CD4-positive, alpha-beta T cell treated with Interferon gamma for 1 hour (primary cell): ENCODE data around the gene AP3B1.
"Not testable (repeated sequence)": the region's sequence is repeated elsewhere in the genome, so short reads cannot be mapped to it uniquely, and the experiment has no call there.

Experiments
- DNase-seq: peaks from one replicate; pipeline ENCODE4 v3.0.0-alpha.2; 2020

AP3B1 gene

GRCh38 chr5:78063495-78063894, 231.0 kb downstream of the AP3B1 start:
- DNase-seq, result no peak

- DNase-seq, result no peak
Measured at GRCh38 chr5:78062645-78063044, 231.9 kb downstream of the AP3B1 start.

DNA sequence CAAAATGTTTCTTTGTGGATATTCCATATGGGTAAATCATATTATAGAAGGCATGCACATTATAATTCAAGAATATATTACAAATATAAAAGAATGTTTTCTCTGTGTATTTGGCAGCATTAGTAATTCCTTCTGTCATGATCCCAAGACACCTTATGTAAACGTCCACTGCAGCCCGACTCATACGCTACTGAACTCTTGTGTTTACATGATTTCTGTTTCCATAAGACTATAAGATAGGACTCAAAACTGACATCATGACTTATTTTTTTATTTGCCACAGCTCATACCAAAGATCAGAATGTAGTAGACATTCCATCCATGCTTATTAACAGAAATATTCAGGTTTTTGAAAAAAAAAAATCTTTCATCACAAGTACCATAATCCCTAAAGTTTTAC, 234.1 kb downstream of the AP3B1 start:
- no peak for DNase-seq

- no peak for DNase-seq
Measured at GRCh38 chr5:78058625-78059024, 235.9 kb downstream of the AP3B1 start.

DNA sequence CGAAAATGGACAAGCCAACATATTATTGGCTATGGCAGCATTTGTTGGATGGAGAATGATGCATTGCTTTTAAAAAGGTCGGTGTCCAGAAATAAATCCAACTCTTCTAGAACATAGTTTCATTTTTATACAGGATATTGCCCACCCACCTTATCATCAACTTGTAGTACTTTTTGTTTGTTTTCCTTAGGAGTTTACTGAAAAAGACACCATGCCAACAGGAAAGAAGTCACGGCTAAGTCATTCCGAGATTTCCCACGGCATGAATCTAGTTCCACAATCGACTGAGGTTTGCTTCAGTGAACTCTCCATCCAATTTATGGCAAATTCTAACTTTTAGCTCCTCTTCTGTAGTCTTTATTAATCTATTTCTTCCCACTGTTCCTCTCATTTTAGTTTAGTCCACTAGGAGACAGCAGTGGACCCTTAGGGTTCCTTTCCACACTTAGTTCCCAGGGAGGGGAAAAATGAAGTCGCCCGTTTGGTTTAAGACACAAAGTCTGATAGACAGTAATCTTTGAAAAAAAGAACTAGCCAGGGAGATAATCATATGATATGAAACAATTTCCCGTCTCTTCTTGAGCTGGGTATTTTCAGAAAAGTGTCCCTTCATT, 237.5 kb downstream of the AP3B1 start:
- DNase-seq, result no peak

DNA sequence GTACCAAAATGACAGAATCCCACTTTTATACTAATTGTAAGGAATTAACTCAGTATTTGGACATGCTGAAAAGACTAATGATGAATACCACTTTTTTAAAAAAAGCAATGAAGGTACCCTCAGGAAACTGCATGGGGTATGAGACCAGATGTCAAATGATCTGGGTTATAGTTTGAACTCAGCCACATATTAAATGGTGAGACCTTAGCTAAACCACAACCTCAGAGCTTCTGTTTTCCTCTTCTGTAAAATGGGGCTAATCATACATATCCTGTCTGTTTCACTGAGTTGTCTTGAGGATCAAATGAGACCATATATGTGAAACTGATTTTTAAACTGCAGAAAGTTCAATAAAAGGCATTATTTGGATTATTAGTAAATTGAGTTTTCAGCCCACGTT, 238.4 kb downstream of the AP3B1 start:
- DNase-seq, result no peak

GRCh38 chr5:78050888-78051287, 243.6 kb downstream of the AP3B1 start:
- DNase-seq, result no peak

DNA sequence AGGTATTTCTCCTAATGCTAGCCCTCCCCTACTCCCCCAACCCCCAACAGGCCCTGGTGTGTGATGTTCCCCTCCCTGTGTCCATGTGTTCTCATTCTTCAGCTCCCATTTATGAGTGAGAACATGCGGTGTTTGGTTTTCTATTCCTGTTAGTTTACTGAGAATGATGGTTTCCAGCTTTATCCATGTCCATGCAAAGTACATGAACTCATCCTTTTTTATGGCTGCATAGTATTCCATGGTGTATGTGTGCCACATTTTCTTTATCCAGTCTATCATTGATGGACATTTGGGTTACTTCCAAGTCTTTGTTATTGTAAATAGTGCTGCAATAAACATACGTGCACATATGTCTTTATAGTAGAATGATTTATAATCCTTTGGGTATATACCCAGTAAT, 247.7 kb downstream of the AP3B1 start:
- DNase-seq, result not testable (repeated sequence)

- DNase-seq, result no peak
Measured at GRCh38 chr5:78046006-78046405, 248.5 kb downstream of the AP3B1 start.

DNA sequence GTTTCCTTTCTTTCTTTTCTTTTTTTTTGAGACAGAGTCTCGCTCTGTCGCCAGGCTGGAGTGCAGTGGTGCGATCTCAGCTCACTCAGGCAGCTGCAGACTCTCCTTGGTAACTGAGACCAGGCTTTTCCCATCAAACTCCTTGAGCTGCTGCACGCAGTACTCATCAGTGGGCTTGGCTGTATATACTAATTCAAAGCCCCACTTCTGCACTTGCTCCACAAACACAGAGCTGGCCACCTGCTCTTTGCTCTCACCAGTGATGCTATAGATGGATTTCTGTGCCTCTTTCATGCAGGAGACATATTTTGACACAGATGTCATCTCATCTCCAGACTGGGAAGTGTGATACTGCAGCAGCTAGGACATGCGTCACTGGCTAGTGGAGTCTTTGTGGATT, 252.7 kb downstream of the AP3B1 start:
- DNase-seq, result no peak

GRCh38 chr5:78025540-78025939, 269.0 kb downstream of the AP3B1 start:
- no peak for DNase-seq

DNA sequence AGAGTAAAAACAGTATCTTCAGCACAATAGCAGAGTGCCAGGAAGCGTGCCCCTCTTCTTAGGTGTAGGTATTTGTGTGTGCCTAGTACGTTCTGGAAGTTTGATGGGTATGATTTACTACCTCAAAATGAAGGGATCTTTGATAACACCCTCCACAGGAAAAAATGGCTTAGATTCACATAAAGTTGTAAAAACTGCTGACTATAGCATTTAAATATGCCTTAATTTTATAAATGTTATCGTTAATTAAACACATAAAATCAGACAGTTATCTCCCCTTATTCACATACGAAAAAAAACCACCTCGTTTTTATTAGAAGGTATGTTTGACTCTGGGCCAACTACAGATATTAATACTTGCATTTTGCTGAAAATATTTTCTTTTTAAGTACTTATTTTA, 274.8 kb downstream of the AP3B1 start:
- no peak for DNase-seq

DNA sequence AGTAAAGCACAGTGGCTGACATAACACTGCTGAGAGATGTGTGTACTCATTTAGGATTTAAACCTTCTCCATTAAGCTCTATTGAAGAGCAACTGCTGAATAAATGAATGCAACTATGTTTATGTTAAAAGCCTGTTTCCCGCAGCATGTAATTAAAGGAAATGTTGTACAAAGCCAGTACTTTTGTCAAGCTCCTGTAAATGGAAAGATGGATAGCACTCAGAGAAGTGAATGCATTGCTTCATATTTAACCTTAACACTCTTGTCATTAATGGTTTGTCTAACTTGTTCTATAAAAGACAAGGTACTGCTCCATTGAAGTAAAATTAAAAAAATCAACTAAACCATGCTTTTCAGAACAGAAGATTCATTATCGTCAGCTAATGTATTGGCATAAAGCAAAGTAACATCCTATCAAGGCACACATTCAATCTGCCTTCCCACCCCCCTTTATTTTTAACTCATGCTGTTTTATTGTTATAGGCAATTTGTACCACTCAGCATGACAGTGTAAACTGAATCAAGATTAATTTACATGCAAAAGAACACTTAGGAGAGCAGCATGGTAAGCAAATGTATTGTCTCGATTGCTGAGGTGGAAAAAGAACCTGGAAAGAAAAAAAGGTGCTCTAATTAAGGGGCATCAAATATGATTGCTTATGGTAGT, 277.5 kb downstream of the AP3B1 start:
- no peak for DNase-seq

DNA sequence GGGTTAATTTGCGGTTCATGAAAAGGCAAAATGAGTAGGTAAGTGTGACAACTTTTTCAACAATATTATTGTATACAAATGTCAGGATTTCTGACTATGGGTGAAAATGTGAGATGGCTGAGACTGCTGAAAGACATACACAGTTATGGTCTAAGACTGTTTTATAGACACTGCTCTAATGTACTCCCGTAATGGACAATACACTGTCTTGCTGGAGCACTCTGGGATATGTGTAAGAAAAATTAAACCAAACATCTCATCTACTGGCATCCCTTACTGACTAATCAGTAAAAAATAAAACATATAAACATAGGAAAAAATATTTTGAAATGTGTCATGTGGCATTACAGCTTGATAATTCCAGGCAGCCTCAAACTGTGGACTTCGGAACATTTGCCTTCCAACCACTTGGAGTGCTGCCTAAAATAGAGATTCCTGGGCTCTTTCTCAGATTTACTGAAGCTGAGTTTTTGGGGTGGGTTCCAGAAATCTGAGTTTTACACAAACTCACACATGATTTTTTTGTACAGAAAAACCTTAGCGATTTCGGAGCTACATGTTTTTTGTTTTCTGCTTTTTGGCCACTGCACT, 284.5 kb downstream of the AP3B1 start:
- no peak for DNase-seq

DNA sequence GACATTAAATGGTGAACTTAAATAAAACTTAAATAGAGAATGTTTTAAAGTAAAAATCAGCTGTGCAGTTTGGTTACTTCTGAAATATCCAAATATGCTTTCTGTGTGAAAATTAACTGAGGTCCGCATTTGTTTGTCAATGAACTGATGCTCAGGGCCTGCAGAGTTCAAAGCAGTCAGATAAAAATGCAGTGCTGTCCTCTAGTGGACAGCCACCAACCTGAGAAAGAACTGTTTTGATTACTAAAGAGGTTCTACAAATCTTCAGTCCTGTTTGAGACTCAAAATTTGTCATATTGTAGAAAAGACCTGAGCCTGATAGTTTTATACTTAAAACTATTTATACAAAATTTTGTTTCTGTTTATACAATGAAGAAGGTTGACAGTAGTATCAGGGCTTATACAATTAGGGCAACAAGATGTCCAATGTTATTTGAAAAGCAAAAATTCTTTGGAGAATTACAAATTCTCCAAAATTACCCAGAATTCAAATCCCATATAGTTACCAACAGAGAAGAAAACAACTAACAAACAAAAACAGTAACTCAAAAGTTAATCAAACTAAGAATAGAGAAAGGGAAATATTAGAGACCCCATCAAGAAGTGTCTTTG, 286.0 kb downstream of the AP3B1 start:
- peak; percentile 4 for DNase-seq

DNA sequence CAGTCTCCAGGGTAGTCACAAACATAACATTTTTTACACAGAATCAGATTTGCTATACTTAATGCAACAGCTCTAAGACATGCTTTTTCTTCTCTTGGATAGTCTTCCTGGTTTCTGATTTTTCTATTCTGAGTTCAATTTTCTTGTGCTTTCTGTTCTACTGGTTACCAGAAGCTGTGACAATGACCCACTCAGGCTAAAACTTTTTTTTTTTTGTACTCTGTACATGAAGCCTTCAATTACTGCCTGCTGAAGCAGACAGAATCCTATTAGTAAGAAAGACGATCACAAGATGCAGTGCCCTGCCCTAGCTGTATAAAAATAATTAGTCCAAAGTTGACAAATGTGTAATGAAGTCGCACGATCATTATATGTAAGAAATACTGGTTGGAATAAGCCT, 287.3 kb downstream of the AP3B1 start:
- no peak for DNase-seq

DNA sequence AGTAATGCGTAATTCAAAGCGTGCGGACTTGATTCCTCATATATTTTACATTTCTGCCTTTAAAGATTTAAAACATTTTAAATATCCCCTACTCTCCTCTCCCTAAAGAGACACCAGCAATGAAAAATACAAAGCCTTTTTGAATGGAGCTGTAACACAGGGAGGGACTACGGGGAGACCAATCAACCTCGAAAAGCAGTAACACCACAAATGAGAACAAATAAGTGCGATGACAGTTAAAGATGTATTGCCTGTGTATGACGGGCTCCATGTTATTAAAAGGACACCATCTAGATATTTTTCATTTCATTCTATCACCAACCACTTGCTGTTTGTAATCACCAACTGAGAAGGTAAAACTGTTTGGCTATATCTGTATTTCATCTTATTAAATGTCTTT, 288.0 kb downstream of the AP3B1 start:
- DNase-seq, result no peak

- no peak for DNase-seq
Measured at GRCh38 chr5:78005021-78005785, 289.3 kb downstream of the AP3B1 start.

DNA sequence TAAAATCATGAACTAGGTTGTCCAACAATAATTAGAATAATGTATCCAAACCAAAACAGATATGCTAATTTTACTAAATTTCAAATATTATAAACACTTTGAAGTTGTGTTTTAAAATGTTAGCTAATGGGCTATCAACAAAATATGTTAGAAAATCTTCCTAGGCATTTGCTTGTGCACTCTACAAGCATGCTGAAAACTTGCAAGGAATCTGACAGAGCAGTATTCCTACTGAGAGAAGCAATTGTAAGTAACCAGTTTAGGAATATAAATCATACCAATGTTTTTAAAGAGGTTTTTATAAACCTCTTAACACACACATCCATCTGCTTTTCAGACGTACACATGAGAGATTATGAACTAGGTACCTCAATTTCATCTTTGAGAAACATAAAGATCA, 289.9 kb downstream of the AP3B1 start:
- DNase-seq, result no peak

GRCh38 chr5:78003919-78004318, 290.6 kb downstream of the AP3B1 start:
- no peak for DNase-seq

DNA sequence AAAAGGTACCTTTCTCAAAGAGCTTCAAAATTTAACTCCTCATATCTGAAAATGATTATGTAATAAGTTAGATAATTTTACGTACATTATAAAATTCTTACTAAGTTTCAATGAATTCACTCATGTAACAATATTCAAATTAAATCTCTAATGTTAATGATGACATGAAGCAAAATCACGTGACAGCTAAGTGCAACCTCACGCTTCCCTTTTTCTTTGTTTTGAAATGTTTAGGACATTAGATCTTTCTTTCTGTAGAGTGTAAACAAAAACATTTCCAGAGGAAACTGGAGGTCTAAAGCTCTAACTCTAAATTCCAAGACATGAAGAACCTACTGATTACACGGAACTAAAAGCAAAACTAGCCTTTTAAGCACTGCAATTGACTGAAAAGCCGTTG, 291.0 kb downstream of the AP3B1 start:
- DNase-seq, result no peak

DNA sequence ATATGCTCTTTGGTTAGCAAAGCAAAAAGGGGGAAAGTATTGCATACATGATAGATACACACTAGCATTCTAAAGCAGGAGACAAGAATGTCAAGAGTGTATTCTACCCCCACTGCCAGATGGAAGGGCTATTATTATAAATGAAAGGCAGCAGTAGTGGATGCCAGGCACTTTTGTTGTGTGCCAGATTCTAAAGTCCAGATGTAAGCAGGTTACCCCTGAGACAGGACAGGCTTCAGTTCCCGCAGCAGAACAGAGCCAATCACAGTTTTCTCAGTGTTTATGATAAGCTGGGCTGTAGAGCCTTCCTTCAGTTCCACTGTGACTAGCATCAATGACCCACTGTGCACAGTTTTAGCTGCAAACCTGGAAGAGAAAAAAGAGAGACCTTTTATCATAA, 291.8 kb downstream of the AP3B1 start:
- no peak for DNase-seq

DNA sequence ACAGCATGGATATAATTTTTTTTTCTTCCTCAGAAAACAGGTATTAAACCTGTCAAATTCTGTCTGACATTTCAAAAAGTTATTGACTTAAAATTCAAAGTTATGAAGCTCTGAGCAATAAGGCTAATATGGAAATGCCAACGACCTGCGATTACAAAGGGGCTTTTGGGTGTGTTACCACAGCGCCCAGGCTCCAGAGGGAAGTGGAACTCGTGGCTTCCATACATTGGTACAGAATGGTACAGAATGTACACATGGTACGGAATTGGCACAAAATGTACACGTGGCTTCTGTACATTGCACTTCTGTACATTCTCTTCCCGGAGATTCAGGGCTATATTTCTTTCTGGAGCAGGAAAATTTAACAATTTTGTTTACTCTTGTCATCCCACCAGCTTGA, 293.3 kb downstream of the AP3B1 start:
- no peak for DNase-seq

DNA sequence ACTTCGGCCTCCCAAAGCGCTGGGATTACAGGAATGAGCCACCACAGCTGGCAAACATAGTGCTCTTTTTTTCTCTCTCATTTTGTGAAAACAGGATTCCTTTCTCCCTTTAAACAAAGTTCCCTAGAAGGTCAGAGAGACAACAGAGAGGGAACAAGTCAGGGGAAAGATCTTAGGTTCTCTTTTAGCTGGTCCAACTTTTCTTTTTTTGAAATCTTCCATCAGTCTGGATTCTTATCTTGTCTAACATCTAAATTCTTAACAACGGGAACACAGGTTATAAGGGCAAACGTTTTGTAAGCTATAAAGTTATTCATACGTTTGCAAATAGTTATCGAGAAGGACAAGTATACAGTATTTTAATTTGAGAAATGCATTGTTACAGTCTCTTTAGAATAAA, 294.3 kb downstream of the AP3B1 start:
- DNase-seq, result no peak
